Astrocyte (in vitro differentiated cells and primary cell): Measurements from ENCODE around the gene TUFM. TPM values are rescaled to one million over a fixed set of nuclear protein-coding genes. Genes with fewer than 3 reads are reported as not detected.
A peak's percentile ranks its signal among the peaks of the same experiment; 100 is the strongest.

Experiments used
- DNase-seq: peaks from one replicate; pipeline ENCODE4 v3.0.0-alpha.2; 2010; ENCODE audit warnings: low read depth
- FAIRE-seq: peaks from 2 replicates; lab custom pipeline; 2011; peaks lifted over from hg19 to GRCh38; lab: Jason Lieb, UNC
- H2AFZ ChIP-seq: 2 replicates; pipeline ENCODE4 v1.6.0; 2012; ENCODE audit warnings: low read depth, low read length, inconsistent platforms
- H3K27ac ChIP-seq: 2 replicates; pipeline ENCODE4 v1.5.1; 2011; ENCODE audit warnings: low read depth, low read length, inconsistent platforms
- H3K27me3 ChIP-seq: 2 replicates; pipeline ENCODE4 v1.6.0; 2011; ENCODE audit warnings: low read length, inconsistent platforms; ENCODE audit not compliant: insufficient read depth
- H3K36me3 ChIP-seq: 2 replicates; pipeline ENCODE4 v1.5.1; 2011; ENCODE audit warnings: low read length, inconsistent platforms; ENCODE audit not compliant: insufficient read depth
- H3K4me1 ChIP-seq: 2 replicates; pipeline ENCODE4 v1.5.1; 2011; ENCODE audit warnings: low read length, inconsistent platforms; ENCODE audit not compliant: insufficient read depth
- H3K4me2 ChIP-seq: 2 replicates; pipeline ENCODE4 v1.6.0; 2012; ENCODE audit warnings: low read length, inconsistent platforms
- H3K4me3 ChIP-seq: 2 replicates; pipeline ENCODE4 v1.5.1; 2011; ENCODE audit warnings: low read depth, mild to moderate bottlenecking, low read length, inconsistent platforms; ENCODE audit not compliant: insufficient read depth
- H3K79me2 ChIP-seq: 2 replicates; pipeline ENCODE4 v1.6.0; 2012; ENCODE audit warnings: mild to moderate bottlenecking, low read length, inconsistent platforms; ENCODE audit not compliant: insufficient read depth
- H3K9ac ChIP-seq: 2 replicates; pipeline ENCODE4 v1.6.0; 2012; ENCODE audit warnings: mild to moderate bottlenecking, low read length, inconsistent platforms
- H3K9me3 ChIP-seq: 2 replicates; pipeline ENCODE4 v1.5.1; 2012; ENCODE audit warnings: low read depth, mild to moderate bottlenecking, low read length, inconsistent platforms; ENCODE audit not compliant: insufficient read depth
- H4K20me1 ChIP-seq: 2 replicates; pipeline ENCODE4 v1.6.0; 2012; ENCODE audit warnings: low read length, inconsistent platforms; ENCODE audit not compliant: insufficient read depth
- H3K27ac Mint-ChIP-seq: one replicate; pipeline ENCODE4 v1.8.0; 2021; ENCODE audit warnings: mild to moderate bottlenecking, mixed read lengths; ENCODE audit not compliant: unreplicated experiment
- H3K27me3 Mint-ChIP-seq: one replicate; pipeline ENCODE4 v1.8.0; 2021; ENCODE audit warnings: low read depth, mixed read lengths; ENCODE audit not compliant: unreplicated experiment
- H3K36me3 Mint-ChIP-seq: one replicate; pipeline ENCODE4 v1.8.0; 2021; ENCODE audit warnings: low read depth, mixed read lengths; ENCODE audit not compliant: unreplicated experiment
- H3K4me1 Mint-ChIP-seq: one replicate; pipeline ENCODE4 v1.8.0; 2021; ENCODE audit warnings: low read depth, mixed read lengths; ENCODE audit not compliant: unreplicated experiment
- H3K4me3 Mint-ChIP-seq: one replicate; pipeline ENCODE4 v1.8.0; 2021; ENCODE audit warnings: mild to moderate bottlenecking, moderate library complexity, mixed read lengths; ENCODE audit not compliant: unreplicated experiment
- H3K9me3 Mint-ChIP-seq: one replicate; pipeline ENCODE4 v1.8.0; 2021; ENCODE audit warnings: mild to moderate bottlenecking, mixed read lengths; ENCODE audit not compliant: unreplicated experiment
- EZH2 ChIP-seq: IDR thresholded peaks from 2 replicates; pipeline ENCODE4 v1.6.1; 2012; ENCODE audit warnings: mild to moderate bottlenecking, low read length, inconsistent platforms; ENCODE audit not compliant: insufficient read depth
- total RNA-seq: library from RNA; stranded (reverse); gene quantifications from 2 replicates; pipeline ENCODE4 v1.2.1, GENCODE V29; 2021
- TF ChIP-seq, protein P1 (sequence below): IDR thresholded peaks from 2 replicates; pipeline ENCODE4 v1.5.1; 2011; ENCODE audit warnings: low read depth, mild to moderate bottlenecking, inconsistent platforms, low read length, moderate library complexity; ENCODE audit not compliant: insufficient read depth

TUFM gene
- total RNA-seq, 1 donor from 2014 or later = 147 TPM

DNA sequence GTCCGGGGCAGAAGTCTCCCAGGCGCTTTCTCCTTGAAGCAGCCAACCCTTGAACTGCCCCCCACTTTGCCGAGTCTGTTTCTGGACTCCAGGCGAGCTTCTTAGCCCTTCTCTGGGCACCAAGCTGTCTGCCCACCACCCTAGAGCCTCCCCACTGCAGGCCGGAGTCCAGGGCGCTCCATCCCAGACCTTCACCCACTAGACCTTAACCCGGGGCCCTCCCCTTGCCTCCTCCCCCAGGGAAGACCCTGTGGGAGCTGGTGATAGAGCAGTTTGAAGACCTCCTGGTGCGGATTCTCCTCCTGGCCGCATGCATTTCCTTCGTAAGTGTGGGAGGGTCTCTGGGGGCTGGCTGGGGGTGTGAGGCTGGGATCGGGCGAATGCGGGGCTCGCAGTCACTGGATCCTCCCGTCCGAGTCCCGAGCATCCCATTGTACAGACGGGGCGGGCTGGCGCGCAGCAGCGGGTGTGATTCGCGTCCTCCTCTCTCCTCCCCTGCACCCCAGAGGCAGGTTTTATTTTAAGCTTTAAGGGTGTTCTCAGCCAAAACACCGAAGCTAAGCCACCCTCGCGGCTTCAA is 33.2 kb upstream of the TUFM start:
- H3K4me2 ChIP-seq = peak overlapping the region; percentile 98
- peak overlapping the region; percentile 81 for H3K9ac ChIP-seq
- H3K27ac ChIP-seq = no peak overlapping the region
- H2AFZ ChIP-seq = peak overlapping the region; percentile 79
- H3K4me1 ChIP-seq = peaks cover 13% of the 10 kb centered on the region
- DNase-seq = no peak
- no peaks in the 10 kb centered on the region for H3K9me3 Mint-ChIP-seq
- no peaks in the 10 kb centered on the region for H3K36me3 ChIP-seq
- peaks cover 13% of the 10 kb centered on the region for H3K27me3 Mint-ChIP-seq
- peaks cover 3% of the 10 kb centered on the region for H4K20me1 ChIP-seq
- peak overlapping the region; percentile 18 for H3K27ac Mint-ChIP-seq
- no peak for TF ChIP-seq EZH2
- TF ChIP-seq, protein P1, sequence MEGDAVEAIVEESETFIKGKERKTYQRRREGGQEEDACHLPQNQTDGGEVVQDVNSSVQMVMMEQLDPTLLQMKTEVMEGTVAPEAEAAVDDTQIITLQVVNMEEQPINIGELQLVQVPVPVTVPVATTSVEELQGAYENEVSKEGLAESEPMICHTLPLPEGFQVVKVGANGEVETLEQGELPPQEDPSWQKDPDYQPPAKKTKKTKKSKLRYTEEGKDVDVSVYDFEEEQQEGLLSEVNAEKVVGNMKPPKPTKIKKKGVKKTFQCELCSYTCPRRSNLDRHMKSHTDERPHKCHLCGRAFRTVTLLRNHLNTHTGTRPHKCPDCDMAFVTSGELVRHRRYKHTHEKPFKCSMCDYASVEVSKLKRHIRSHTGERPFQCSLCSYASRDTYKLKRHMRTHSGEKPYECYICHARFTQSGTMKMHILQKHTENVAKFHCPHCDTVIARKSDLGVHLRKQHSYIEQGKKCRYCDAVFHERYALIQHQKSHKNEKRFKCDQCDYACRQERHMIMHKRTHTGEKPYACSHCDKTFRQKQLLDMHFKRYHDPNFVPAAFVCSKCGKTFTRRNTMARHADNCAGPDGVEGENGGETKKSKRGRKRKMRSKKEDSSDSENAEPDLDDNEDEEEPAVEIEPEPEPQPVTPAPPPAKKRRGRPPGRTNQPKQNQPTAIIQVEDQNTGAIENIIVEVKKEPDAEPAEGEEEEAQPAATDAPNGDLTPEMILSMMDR = no peak
- H3K4me1 Mint-ChIP-seq = peaks cover 2% of the 10 kb centered on the region
- no peaks in the 10 kb centered on the region for H3K9me3 ChIP-seq
- H3K4me3 ChIP-seq = peak overlapping the region; percentile 78
- H3K36me3 Mint-ChIP-seq = peaks cover 5% of the 10 kb centered on the region
- H3K79me2 ChIP-seq = no peaks in the 10 kb centered on the region
- FAIRE-seq = no peak
- H3K4me3 Mint-ChIP-seq = peak overlapping the region; percentile 88
- no peaks in the 10 kb centered on the region for H3K27me3 ChIP-seq

DNA sequence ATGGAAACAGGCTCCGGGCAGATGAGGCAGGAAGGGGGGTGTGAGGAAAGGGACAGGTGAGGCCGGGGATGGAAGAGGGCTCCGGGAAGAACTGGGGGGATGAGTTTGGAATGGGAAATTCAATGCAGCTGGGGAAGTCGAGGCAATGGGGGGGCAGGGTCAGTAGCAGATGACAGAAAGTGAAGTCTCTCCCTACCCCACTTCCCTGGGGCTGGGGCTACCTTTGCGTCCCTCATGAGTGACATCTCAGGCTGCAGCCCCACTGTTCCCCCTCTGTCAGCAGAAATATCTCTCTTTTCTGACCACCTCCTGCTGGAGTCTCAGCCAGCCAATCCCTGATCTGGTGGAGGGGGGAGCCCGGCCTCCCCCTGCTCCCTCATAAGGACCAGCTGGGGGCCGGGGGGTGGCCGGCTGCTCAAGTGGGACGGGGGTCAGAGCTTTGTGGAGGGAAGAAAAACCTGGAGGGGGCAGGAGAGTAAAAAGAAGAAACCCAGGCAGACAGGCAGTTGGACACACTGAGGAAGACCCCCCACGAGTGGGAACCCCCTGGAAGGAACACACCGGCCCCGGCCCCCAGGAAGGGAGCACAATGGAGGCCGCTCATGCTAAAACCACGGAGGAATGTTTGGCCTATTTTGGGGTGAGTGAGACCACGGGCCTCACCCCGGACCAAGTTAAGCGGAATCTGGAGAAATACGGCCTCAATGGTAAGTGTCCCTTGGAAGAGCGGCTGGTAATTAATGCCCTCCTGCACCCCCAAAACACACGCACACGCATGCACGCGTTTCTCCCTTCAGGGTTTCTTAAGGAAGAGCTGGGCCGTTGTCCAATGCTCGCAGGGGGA is 32.2 kb upstream of the TUFM start, which contains the start of gene ATP2A1:
Gene ATP2A1, plus strand, starts transcription at position 406 of the 844 bp plus-strand sequence. Its CDS starts 184 bp downstream, at position 590.
- Mint-ChIP-seq H3K4me3 (peak within 1 kb of the TSS; percentile 88), H3K9me3 (no peaks in the 10 kb centered on the region), H3K4me1 (peaks cover 2% of the 10 kb centered on the region), H3K27ac (peak within 1 kb of the TSS; percentile 18), H3K36me3 (peaks cover 6% of the 10 kb centered on the region), H3K27me3 (peaks cover 8% of the 10 kb centered on the region)
- H3K4me1 ChIP-seq = peaks cover 13% of the 10 kb centered on the region
- no peaks in the 10 kb centered on the region for H3K36me3 ChIP-seq
- H2AFZ ChIP-seq = peak within 1 kb of the TSS; percentile 79
- H3K79me2 ChIP-seq = no peaks in the 10 kb centered on the region
- H3K9me3 ChIP-seq = no peaks in the 10 kb centered on the region
- DNase-seq (no peak), FAIRE-seq (no peak)
- peak within 1 kb of the TSS; percentile 78 for H3K4me3 ChIP-seq
- peaks cover 11% of the 10 kb centered on the region for H4K20me1 ChIP-seq
- no peak within 1 kb of the TSS for H3K27ac ChIP-seq
- peak within 1 kb of the TSS; percentile 98 for H3K4me2 ChIP-seq
- H3K27me3 ChIP-seq = no peaks in the 10 kb centered on the region
- peak within 1 kb of the TSS; percentile 81 for H3K9ac ChIP-seq
- TF ChIP-seq EZH2 = no peak
- TF ChIP-seq, protein P1 = no peak
